Stimulated activated CD4-positive, alpha-beta T cell treated with anti-CD3 and anti-CD28 coated beads, Interleukin-4, amount 100 ng/mL, for 24 hours (primary cell): ENCODE results near the gene EML1.

ENCODE experiments used
- DNase-seq: peaks from one replicate; pipeline ENCODE4 v3.0.0-alpha.2; 2020

Gene EML1

DNA sequence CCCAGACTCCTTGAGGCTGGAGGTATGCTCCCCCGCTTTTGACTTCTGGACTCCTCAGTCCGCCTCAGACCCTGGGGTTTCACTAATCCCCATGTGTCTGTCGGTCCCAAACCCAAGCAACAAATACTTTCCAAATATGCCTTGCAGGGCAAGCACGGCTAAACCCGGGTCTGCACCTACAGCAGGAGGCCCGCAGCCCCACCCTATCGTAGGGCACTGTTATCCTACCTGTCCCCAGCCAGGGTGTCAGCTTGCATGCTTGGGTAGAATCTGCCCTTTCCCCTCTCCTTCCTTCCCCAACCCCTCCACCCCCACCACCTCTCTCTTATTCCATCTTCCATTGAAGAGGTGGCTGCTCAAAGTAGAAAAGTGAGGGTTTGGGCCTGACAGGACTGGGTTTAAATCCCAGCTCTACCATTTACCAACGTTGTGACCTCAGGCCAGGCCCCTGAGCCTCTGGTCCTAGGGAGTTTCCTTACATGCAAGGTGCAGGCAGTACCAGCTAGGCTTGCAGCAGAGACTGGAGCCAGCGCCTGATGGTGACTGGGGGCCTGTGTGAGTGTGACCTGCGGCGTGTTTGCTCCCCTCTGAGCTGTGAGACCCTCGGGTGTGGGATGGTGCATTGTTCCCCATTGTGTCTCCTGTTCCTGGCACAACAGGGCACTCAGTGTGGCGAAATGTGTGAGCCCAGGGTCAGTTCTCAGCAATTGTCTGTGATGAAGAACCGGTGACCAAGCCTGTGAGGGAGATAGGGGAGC is 11.2 kb upstream of the EML1 start:
- no peak for DNase-seq

GRCh38 chr14:99784508-99784907 is 8.7 kb upstream of the EML1 start:
- no peak for DNase-seq

GRCh38 chr14:99785426-99785825 is 7.8 kb upstream of the EML1 start:
- DNase-seq = no peak

GRCh38 chr14:99786511-99786989 is 6.7 kb upstream of the EML1 start:
- DNase-seq = no peak

GRCh38 chr14:99788713-99789112 is 4.5 kb upstream of the EML1 start:
- DNase-seq = no peak

- no peak for DNase-seq
Measured at GRCh38 chr14:99789581-99789980, 3.6 kb upstream of the EML1 start.

- DNase-seq = no peak
Measured at GRCh38 chr14:99790201-99790977, 2.8 kb upstream of the EML1 start.

DNA sequence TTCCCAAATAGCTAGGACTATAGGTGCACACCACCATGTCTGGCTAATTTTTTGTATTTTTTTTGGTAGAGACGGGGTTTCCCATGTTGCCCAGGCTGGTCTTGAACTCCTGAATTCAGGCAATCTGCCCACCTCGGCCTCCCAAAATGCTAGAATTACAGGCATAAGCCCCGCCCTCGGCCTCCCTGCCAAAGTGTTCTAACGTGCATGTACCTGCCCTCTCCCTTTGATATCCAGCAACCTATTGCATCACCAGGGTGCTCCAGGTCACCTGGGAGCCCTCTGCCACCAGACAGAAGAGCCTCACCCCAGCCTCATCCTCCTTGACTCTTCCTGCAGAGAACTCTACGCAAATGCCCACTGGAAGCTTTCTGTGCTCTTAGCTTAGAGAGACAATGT is 2.2 kb upstream of the EML1 start:
- no peak for DNase-seq

GRCh38 chr14:99791476-99792209 is 1.6 kb upstream of the EML1 start:
- DNase-seq = no peak

- DNase-seq = no peak
Measured at GRCh38 chr14:99792210-99792535, 1.0 kb upstream of the EML1 start.

GRCh38 chr14:99792551-99793212 is 531 bp upstream of the EML1 start:
- no peak for DNase-seq

DNA sequence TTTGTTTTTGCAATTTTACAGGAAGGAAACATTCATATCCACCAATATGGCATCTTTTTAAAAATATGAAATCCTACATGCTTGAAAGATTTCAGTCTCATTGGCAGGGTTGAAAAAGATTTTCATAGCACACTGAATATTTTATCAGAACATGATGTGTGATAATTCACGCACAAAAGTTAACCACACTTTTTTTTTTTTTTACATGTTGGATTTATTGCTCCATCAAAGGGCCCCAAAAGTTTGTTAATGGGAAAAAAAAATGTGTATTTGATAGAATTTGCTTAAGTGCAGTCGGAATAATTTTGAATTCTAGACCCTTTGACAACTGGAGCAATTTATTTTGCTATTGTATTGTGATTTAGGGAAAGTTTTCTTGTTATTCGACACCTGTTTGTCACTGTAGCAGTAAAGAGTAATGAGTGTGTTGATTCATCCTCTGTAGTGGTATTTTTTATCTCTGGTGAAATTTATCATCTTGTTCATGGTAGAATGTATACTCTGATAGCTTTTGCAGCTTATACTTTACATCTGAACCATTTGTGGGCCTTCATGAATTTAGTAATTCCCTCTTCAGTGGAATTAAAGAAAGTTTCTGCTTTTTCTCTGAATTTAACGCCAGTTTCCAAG is 1.1 kb downstream of the EML1 start:
- DNase-seq = no peak

GRCh38 chr14:99795046-99795445 is 1.8 kb downstream of the EML1 start:
- DNase-seq = no peak

- DNase-seq = no peak
Measured at GRCh38 chr14:99797231-99797630, 4.0 kb downstream of the EML1 start.

DNA sequence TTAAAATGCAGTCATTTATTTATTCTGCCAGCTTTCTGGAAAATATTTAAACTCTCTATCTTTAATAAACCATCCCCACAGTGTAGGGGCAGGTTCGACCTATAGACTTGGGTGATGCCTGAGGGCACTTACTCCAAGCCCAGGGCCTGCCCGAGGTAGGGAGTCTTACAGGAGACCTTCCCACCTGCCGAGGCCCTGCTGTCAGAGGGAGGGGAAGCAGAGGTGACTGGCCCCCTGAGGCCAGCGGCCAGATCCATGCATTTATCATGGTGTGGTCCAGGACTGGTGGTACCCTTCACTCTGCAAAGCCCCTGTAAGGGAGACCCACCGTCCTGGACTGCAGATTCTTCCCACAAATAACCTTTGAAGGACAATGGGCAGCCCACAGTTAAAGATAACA is 7.6 kb downstream of the EML1 start:
- no peak for DNase-seq

- DNase-seq = no peak
Measured at GRCh38 chr14:99802301-99803105, 9.3 kb downstream of the EML1 start.

GRCh38 chr14:99803106-99803775 is 10.0 kb downstream of the EML1 start:
- DNase-seq = no peak

DNA sequence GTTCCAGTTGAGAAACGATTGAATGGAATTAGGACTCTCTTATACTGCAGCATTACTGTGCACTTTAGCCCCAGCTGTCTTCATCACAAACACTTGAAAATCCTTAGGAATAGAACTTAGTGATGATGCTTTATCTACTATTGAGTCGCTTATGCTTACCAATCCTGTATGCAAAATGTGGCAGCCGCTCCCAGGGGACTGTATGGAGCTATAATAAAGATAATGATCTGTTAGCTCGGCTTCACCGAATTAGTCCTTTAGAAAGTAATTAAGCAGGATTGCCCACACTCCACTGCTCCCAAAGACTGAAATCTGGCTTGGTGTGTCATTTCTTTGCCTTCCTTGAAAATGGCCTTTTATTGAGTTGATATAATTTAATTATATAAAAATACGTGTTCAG is 10.6 kb downstream of the EML1 start:
- DNase-seq = no peak

GRCh38 chr14:99805757-99806439 is 12.7 kb downstream of the EML1 start:
- DNase-seq = no peak

- DNase-seq = no peak
Measured at GRCh38 chr14:99806836-99807235, 13.6 kb downstream of the EML1 start.
